Measurements from ENCODE around the gene TIMP2. TPM values are rescaled to one million over a fixed set of nuclear protein-coding genes. Genes with fewer than 3 reads are reported as not detected.

Gene TIMP2
- total RNA-seq, 3 donors from 2014 or later = 72.0 to 344 (median 112) TPM

DNA sequence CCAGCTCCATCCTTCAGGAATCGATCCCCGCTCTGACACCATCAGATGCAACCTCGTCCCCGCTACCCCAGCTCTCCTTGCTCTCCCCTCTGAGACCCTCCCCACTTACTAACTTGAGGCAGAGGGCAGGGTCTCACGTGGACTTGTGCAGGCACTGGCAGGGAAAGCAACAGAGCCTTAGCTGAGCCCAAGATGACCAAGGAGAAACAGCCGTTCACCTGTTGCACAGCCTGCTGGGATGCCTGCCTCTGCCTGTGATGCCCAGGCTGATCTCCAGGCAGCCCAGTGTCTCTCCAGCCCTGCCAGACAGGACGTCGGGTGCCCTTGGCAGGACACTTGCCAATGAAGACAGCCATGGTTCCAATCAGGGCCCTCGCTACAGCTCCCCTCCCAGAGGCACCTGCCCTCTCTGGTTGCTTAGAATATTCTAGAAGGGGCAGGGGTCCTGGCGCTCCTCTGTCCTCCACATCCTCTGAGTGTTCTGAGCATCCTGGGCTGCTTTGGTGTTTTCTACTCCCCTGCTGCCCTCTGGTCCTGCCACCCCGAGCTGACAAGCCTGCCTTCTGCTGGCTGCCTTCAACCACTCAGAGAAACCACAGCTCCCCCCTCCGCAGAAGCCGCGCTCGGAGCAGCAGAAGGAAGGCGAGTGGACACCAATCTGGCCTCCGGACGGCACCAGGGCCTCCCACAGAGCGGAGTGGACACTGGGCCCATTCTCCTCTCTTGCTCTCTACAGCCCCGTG, 28.9 kb downstream of the TIMP2 start:
- Histone ChIP-seq H3K9me3 (no peaks in the 10 kb centered on the region), H3K4me1 (peaks cover 4 to 8% of the 10 kb centered on the region in 2 donors), H3K36me3 (no peaks in the 10 kb centered on the region), H3K27me3 (no peaks in the 10 kb centered on the region), H3K4me3 (peak overlapping the region in 1 of 3 donors; percentile 19), H3K27ac (peak overlapping the region; percentile 65 to 88)
- no peak for TF ChIP-seq POLR2AphosphoS5 (IDR thresholded peaks at IDR 0.05)
- TF ChIP-seq POLR2A (IDR thresholded peaks at IDR 0.05) = no peak
- TF ChIP-seq, protein P1, sequence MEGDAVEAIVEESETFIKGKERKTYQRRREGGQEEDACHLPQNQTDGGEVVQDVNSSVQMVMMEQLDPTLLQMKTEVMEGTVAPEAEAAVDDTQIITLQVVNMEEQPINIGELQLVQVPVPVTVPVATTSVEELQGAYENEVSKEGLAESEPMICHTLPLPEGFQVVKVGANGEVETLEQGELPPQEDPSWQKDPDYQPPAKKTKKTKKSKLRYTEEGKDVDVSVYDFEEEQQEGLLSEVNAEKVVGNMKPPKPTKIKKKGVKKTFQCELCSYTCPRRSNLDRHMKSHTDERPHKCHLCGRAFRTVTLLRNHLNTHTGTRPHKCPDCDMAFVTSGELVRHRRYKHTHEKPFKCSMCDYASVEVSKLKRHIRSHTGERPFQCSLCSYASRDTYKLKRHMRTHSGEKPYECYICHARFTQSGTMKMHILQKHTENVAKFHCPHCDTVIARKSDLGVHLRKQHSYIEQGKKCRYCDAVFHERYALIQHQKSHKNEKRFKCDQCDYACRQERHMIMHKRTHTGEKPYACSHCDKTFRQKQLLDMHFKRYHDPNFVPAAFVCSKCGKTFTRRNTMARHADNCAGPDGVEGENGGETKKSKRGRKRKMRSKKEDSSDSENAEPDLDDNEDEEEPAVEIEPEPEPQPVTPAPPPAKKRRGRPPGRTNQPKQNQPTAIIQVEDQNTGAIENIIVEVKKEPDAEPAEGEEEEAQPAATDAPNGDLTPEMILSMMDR (IDR thresholded peaks at IDR 0.05) = no peak
- no peak for DNase-seq (ENCODE audit: low spot score in 2 of 2)
- intact Hi-C loops (cut with DNase I; ENCODE audit: low total_unique reads) = no loop called here

DNA sequence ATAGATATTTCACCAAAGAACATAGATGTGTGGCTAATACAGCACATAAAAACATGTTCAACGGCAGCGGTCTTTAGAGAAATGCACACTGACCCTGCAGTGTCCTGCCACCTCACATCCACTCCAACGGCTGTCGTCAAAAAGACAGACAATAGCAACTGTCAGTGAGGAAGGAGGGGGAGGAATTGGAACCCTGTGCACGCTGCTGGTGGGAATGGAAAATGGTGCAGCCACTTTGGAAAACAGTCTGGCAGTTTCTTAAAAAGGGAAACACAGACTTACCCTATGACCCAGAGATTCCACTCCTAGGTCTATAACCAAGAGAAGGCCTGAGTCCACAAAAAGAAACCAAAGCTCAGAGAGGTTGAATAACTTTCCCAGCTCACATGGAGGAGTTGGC, 29.9 kb downstream of the TIMP2 start:
- peaks cover 4 to 8% of the 10 kb centered on the region in 2 donors for H3K4me1 ChIP-seq
- intact Hi-C loops (cut with DNase I; ENCODE audit: low total_unique reads) = no loop called here
- H3K9me3 ChIP-seq = no peaks in the 10 kb centered on the region
- no peaks in the 10 kb centered on the region for H3K36me3 ChIP-seq
- H3K4me3 ChIP-seq = no peak overlapping the region
- peak overlapping the region; percentile 65 to 88 for H3K27ac ChIP-seq
- H3K27me3 ChIP-seq = no peaks in the 10 kb centered on the region
- TF ChIP-seq POLR2A (IDR thresholded peaks at IDR 0.05) (no peak), POLR2AphosphoS5 (IDR thresholded peaks at IDR 0.05) (no peak)
- TF ChIP-seq, protein P1 (IDR thresholded peaks at IDR 0.05) = no peak
- DNase-seq (ENCODE audit: low spot score in 2 of 2) = no peak

DNA sequence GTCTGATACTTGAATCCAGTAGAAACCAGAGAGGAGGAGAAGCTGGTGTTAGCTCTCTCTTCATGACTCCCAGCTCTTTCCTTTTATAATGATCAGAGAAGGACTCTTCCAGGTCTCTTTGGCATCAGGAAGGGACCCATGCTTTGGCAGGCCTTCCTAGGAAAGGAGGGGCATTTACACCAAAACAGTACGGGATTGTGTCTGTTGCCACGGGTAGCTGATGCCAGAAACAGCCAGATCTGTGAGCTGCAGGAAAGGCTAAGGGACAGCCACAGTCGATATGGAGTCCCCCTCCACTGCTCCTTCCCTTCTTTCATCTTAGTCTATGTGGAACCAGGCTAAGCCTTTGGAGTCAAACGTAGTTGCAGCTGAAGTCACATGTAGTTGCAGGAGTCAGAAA, 31.5 kb downstream of the TIMP2 start:
- H3K4me3 ChIP-seq = no peak overlapping the region
- intact Hi-C loops (cut with DNase I; ENCODE audit: low total_unique reads) = loop anchor here (1.0 kb wide), 1 partner anchor 48 kb away; no protein-coding TSS in a partner anchor
- no peaks in the 10 kb centered on the region for H3K9me3 ChIP-seq
- no peaks in the 10 kb centered on the region for H3K27me3 ChIP-seq
- no peak overlapping the region for H3K27ac ChIP-seq
- H3K36me3 ChIP-seq = no peaks in the 10 kb centered on the region
- peaks cover 4 to 8% of the 10 kb centered on the region in 2 donors for H3K4me1 ChIP-seq
- no peak for DNase-seq (ENCODE audit: low spot score in 2 of 2)
- TF ChIP-seq POLR2A (IDR thresholded peaks at IDR 0.05) (no peak), POLR2AphosphoS5 (IDR thresholded peaks at IDR 0.05) (no peak)
- TF ChIP-seq, protein P1 (IDR thresholded peaks at IDR 0.05) = no peak

DNA sequence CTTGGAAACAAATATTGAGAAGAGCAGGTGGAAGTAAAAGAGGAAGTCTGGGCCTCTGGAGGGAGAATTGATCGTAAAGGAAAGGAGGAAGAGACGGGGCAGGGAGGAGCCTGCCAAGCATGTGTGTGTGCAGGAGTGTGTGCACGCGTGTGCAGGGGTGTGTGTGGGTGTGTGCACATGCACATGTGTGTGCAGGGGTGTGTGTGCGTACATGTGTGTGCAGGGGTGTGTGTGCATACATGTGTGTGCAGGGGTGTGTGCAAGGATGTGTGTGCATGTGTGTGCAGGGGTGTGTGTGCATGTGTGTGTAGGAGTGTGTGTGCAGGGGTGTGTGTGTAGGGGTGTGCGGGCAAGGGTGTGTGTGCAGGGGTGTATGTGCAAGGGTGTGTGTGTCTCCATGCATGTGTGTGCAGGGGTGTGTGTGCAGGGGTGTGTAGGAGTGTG, 32.2 kb downstream of the TIMP2 start:
- intact Hi-C loops (cut with DNase I; ENCODE audit: low total_unique reads) = loop anchor here (1.0 kb wide), 1 partner anchor 48 kb away; no protein-coding TSS in a partner anchor
- Histone ChIP-seq H3K4me1 (peaks cover 4 to 8% of the 10 kb centered on the region in 2 donors), H3K9me3 (no peaks in the 10 kb centered on the region), H3K27ac (no peak overlapping the region), H3K27me3 (no peaks in the 10 kb centered on the region), H3K36me3 (no peaks in the 10 kb centered on the region), H3K4me3 (no peak overlapping the region)
- no peak for DNase-seq (ENCODE audit: low spot score in 2 of 2)
- TF ChIP-seq POLR2AphosphoS5 (IDR thresholded peaks at IDR 0.05) (no peak), POLR2A (IDR thresholded peaks at IDR 0.05) (no peak)
- TF ChIP-seq, protein P1 (IDR thresholded peaks at IDR 0.05) = no peak

DNA sequence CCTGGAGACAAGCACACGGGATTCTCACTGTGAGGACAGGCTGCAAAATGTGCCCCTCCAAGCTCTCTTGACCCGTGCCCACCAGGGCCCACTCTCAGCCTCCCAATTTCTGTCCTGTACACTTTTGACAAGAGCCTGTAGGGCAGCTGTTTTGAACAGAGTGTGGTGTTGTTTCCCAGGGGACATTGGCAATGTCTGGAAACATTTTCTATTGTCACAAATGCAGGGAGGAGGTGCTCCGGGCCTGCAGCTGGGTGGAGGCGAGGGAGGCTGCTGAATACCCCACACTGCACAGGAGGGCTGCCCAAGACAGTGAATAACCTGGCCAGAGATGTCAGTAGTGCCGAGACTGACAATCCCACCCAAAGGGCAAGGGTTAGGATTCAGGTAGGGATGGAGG, 32.7 kb downstream of the TIMP2 start:
- TF ChIP-seq, protein P1 (IDR thresholded peaks at IDR 0.05) = no peak
- TF ChIP-seq POLR2AphosphoS5 (IDR thresholded peaks at IDR 0.05) (no peak), POLR2A (IDR thresholded peaks at IDR 0.05) (no peak)
- no peak for DNase-seq (ENCODE audit: low spot score in 2 of 2)
- Histone ChIP-seq H3K27me3 (no peaks in the 10 kb centered on the region), H3K4me1 (peaks cover 4 to 8% of the 10 kb centered on the region in 2 donors), H3K36me3 (no peaks in the 10 kb centered on the region), H3K27ac (peak overlapping the region in 1 of 2 donors; percentile 15), H3K9me3 (no peaks in the 10 kb centered on the region), H3K4me3 (no peak overlapping the region)
- intact Hi-C loops (cut with DNase I; ENCODE audit: low total_unique reads) = no loop called here

Data from breast epithelium (tissue), 4 donors.